GM06990 (cell line): ENCODE results near the gene ATP9A.

Experiments used
- DNase-seq: peaks from one replicate; pipeline ENCODE4 v3.0.0-alpha.2; 2011; ENCODE audit not compliant: insufficient read length; ENCODE audit errors: extremely low read depth
- H3K27me3 ChIP-seq: replicated peaks from 2 replicates; pipeline ENCODE4 v1.6.0; 2011; ENCODE audit warnings: low read length; ENCODE audit not compliant: control insufficient read depth, insufficient read depth
- H3K36me3 ChIP-seq: 2 replicates; pipeline ENCODE4 v1.5.1; 2011; ENCODE audit warnings: low read length; ENCODE audit not compliant: control insufficient read depth, insufficient read depth
- H3K4me3 ChIP-seq: replicated peaks from 2 replicates; pipeline ENCODE4 v1.5.1; 2011; ENCODE audit warnings: low read depth, mild to moderate bottlenecking, control low read depth, low read length
- TF ChIP-seq, protein P1 (sequence below): IDR thresholded peaks from 2 replicates; pipeline ENCODE4 v1.5.1; 2011; ENCODE audit warnings: low read length, control low read depth, mild to moderate bottlenecking, inconsistent platforms; ENCODE audit not compliant: insufficient read depth, poor library complexity, severe bottlenecking

ATP9A gene

DNA sequence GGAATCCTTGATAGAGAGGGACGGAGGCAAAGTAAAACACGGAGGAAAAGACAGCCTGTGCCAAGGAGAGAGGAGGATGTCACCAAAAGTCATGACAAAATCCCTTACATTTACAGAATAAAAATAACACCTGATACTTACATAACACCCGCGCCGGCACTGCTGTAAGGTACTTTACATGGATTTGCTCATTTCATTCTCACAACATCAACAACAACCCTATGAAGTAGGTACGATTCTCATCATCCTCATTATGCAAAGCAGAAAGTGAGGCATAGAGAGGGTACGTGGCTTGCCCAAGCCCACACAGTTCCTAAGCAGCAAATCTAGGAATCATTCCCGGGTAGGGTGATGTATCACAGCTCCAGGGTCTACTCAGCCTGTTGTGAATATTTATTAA lies 158.1 kb downstream of the ATP9A start:
- DNase-seq: no peak
- TF ChIP-seq, protein P1, sequence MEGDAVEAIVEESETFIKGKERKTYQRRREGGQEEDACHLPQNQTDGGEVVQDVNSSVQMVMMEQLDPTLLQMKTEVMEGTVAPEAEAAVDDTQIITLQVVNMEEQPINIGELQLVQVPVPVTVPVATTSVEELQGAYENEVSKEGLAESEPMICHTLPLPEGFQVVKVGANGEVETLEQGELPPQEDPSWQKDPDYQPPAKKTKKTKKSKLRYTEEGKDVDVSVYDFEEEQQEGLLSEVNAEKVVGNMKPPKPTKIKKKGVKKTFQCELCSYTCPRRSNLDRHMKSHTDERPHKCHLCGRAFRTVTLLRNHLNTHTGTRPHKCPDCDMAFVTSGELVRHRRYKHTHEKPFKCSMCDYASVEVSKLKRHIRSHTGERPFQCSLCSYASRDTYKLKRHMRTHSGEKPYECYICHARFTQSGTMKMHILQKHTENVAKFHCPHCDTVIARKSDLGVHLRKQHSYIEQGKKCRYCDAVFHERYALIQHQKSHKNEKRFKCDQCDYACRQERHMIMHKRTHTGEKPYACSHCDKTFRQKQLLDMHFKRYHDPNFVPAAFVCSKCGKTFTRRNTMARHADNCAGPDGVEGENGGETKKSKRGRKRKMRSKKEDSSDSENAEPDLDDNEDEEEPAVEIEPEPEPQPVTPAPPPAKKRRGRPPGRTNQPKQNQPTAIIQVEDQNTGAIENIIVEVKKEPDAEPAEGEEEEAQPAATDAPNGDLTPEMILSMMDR: no peak
- Histone ChIP-seq H3K4me3 (no peak overlapping the region), H3K27me3 (no peaks in the 10 kb centered on the region), H3K36me3 (no peaks in the 10 kb centered on the region)

DNA sequence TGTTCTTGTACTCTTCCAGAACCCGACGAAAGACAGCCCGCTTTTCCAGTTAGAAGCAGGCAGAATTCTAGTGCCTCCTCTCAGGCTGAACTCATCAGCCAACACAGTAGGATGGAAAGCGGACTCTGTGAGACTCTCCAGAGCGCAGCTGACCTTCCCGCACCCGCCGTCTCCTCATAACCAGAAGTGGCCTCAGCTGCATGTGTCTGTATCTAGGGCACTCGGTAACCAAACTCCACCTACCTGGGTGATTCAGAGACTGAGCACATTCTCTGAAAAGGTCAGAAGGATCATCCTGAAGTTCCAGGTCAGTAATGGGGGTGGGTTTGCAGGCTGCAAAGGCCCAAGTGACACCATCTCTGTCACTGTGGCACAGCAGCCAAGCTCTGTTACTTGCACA lies 158.9 kb downstream of the ATP9A start:
- Histone ChIP-seq H3K27me3 (no peaks in the 10 kb centered on the region), H3K4me3 (no peak overlapping the region), H3K36me3 (no peaks in the 10 kb centered on the region)
- TF ChIP-seq, protein P1: no peak
- no peak for DNase-seq

GRCh38 chr20:51608061-51608460 lies 160.1 kb downstream of the ATP9A start:
- Histone ChIP-seq H3K27me3 (no peaks in the 10 kb centered on the region), H3K4me3 (no peak overlapping the region), H3K36me3 (no peaks in the 10 kb centered on the region)
- DNase-seq: no peak
- TF ChIP-seq, protein P1: no peak

DNA sequence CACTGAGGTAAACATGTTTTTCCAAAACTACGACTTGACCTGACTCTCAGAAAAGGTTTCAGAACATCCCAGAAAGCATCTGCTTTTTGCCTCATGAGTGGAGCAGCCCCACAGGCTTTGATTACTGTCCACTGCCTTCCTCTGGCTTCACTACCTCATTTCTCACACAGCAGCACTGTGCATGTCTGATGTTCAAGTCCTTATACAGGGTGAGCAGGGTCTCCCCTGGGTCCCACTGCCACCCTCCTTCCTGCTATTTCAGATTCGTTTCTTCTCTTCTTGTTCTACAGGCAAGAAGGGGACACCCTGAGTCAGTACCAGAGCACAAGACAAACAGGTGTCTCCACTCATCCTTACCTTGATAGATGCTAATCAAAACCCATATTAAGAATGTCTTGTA lies 161.0 kb downstream of the ATP9A start:
- Histone ChIP-seq H3K27me3 (no peaks in the 10 kb centered on the region), H3K4me3 (no peak overlapping the region), H3K36me3 (no peaks in the 10 kb centered on the region)
- no peak for DNase-seq
- TF ChIP-seq, protein P1: no peak

- TF ChIP-seq, protein P1: no peak
- no peaks in the 10 kb centered on the region for H3K27me3 ChIP-seq
Observed at GRCh38 chr20:51604851-51605250, 163.3 kb downstream of the ATP9A start.

GRCh38 chr20:51602131-51602530 lies 166.1 kb downstream of the ATP9A start:
- no peaks in the 10 kb centered on the region for H3K27me3 ChIP-seq
- DNase-seq: no peak
- TF ChIP-seq, protein P1: no peak
- no peak overlapping the region for H3K4me3 ChIP-seq
- H3K36me3 ChIP-seq: no peaks in the 10 kb centered on the region

More at GRCh38 chr20:51604851-51605250, 163.3 kb downstream of the ATP9A start:
- DNase-seq: no peak
- Histone ChIP-seq H3K36me3 (no peaks in the 10 kb centered on the region), H3K4me3 (no peak overlapping the region)
